Vagina (tissue), 2 donors: ENCODE results near the gene PPP2R5C. TPM values are rescaled to one million over a fixed set of nuclear protein-coding genes. Genes with fewer than 3 reads are reported as not detected.

Source experiments
- DNase-seq, 2 donors: peaks; one replicate each; pipeline ENCODE4 v3.0.0-alpha.2; 2017; ENCODE audit errors: extremely low spot score in 2 of 2
- H3K27ac ChIP-seq: fragments of 200-600 bp; sonication (generic); one replicate; pipeline ENCODE4 v1.5.1; 2019
- H3K27me3 ChIP-seq: fragments of 200-600 bp; sonication (generic); one replicate; pipeline ENCODE4 v1.5.1; 2019
- H3K36me3 ChIP-seq, 2 donors: fragments of 200-600 bp; sonication (generic); one replicate each; pipeline ENCODE4 v1.5.1; 2017 to 2019
- H3K4me1 ChIP-seq: fragments of 200-600 bp; sonication (generic); one replicate; pipeline ENCODE4 v1.5.1; 2019
- H3K4me3 ChIP-seq, 2 donors: fragments of 200-600 bp; sonication (generic); 1 replicate in 1 of 2; 2 replicates in 1 of 2; pipeline ENCODE4 v1.5.1; 2016 to 2019
- H3K9me3 ChIP-seq: fragments of 200-600 bp; sonication (generic); one replicate; pipeline ENCODE4 v1.5.1; 2019
- POLR2A ChIP-seq, 2 donors: fragments of 450-650 bp; IDR thresholded peaks; one replicate each; pipeline ENCODE4 v1.6.1; 2017; ENCODE audit warnings: antibody characterized with exemption in 2 of 2, mild to moderate bottlenecking in 2 of 2, moderate library complexity in 2 of 2
- POLR2AphosphoS5 ChIP-seq, 2 donors: sonication (generic); formaldehyde crosslinking; IDR thresholded peaks; one replicate each; pipeline ENCODE4 v1.9.0; 2017; ENCODE audit warnings: antibody characterized with exemption in 2 of 2, mild to moderate bottlenecking in 2 of 2, low read depth in 1 of 2; ENCODE audit not compliant: insufficient read depth in 1 of 2
- intact Hi-C: fragments of 100-400 bp; cut with DNase I; formaldehyde crosslinking; loops from one replicate; pipeline ENCODE4 v1.15.1; 2023
- total RNA-seq: library from RNA; depleted of rRNA; stranded (reverse); fragments of >200 nt; gene quantifications from one replicate; pipeline ENCODE4 v1.2.3, GENCODE V29; 2016
- TF ChIP-seq, protein P1 (sequence below), 3 experiments: fragments of 450-650 bp in 2 of 3; fragments of 200-600 bp in 1 of 3; sonication (generic) in 1 of 3; IDR thresholded peaks; one replicate each; pipeline ENCODE4 v1.5.1; 2017 to 2019; ENCODE audit warnings: antibody characterized with exemption in 3 of 3, mild to moderate bottlenecking in 2 of 3, moderate library complexity in 2 of 3

PPP2R5C gene
- total RNA-seq, 1 donor from 2014 or later: 88.1 TPM

DNA sequence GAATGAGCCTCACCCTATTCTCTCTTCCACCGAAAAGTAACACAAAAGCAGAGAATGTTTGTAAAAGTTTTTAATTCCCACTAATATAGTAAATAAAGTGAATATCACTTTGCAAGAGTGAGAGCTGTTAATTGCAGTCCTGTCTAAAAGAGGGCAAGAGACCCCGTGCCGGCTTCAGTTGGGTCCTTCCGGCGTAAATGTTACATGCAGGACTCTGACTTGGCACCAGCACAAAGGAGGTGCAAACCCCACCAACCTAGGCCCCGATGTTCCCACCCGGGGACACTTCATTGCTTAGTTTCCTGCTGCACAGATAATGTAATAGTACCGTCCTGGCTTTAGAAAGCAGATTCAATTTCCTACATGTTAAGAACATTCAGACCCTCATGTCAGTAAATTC is 136.9 kb downstream of the PPP2R5C start:
- Histone ChIP-seq H3K4me3 (no peak overlapping the region), H3K27me3 (no peaks in the 10 kb centered on the region), H3K36me3 (peaks cover 0 to 84% of the 10 kb centered on the region in 2 donors), H3K9me3 (no peaks in the 10 kb centered on the region), H3K4me1 (no peaks in the 10 kb centered on the region), H3K27ac (no peak overlapping the region)
- no peak for TF ChIP-seq POLR2AphosphoS5 (IDR thresholded peaks at IDR 0.05; ENCODE audit: insufficient read depth in 1 of 2, low read depth in 1 of 2)
- no peak for TF ChIP-seq POLR2A (IDR thresholded peaks at IDR 0.05)
- TF ChIP-seq, protein P1, sequence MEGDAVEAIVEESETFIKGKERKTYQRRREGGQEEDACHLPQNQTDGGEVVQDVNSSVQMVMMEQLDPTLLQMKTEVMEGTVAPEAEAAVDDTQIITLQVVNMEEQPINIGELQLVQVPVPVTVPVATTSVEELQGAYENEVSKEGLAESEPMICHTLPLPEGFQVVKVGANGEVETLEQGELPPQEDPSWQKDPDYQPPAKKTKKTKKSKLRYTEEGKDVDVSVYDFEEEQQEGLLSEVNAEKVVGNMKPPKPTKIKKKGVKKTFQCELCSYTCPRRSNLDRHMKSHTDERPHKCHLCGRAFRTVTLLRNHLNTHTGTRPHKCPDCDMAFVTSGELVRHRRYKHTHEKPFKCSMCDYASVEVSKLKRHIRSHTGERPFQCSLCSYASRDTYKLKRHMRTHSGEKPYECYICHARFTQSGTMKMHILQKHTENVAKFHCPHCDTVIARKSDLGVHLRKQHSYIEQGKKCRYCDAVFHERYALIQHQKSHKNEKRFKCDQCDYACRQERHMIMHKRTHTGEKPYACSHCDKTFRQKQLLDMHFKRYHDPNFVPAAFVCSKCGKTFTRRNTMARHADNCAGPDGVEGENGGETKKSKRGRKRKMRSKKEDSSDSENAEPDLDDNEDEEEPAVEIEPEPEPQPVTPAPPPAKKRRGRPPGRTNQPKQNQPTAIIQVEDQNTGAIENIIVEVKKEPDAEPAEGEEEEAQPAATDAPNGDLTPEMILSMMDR (IDR thresholded peaks at IDR 0.05): no peak
- no peak for DNase-seq
- intact Hi-C loops: no loop called here

DNA sequence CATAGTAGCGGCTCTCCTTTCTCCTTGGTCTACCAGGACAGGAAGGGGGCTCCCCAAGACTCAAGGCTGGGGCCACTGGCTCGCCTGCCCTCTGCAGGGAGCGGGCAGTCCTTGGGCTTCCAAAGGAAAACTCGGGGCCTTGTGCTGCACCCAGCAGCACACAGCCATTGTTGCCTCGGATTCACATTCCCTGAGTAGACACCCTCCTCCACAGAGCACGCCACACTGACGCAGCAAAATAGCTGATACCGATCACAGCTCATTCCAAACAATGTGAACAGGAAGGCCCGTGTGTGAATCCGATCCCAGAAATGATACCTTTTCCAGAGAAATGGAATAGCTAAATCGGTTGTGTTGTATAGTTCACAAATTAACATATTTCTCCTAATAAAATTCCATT is 137.8 kb downstream of the PPP2R5C start:
- intact Hi-C loops: no loop called here
- H3K4me3 ChIP-seq: no peak overlapping the region
- no peaks in the 10 kb centered on the region for H3K9me3 ChIP-seq
- DNase-seq: no peak
- TF ChIP-seq POLR2A (IDR thresholded peaks at IDR 0.05) (no peak), POLR2AphosphoS5 (IDR thresholded peaks at IDR 0.05; ENCODE audit: insufficient read depth in 1 of 2, low read depth in 1 of 2) (no peak)
- TF ChIP-seq, protein P1 (IDR thresholded peaks at IDR 0.05): no peak
- H3K27ac ChIP-seq: no peak overlapping the region
- H3K36me3 ChIP-seq: peaks cover 0 to 84% of the 10 kb centered on the region in 2 donors
- H3K27me3 ChIP-seq: no peaks in the 10 kb centered on the region
- no peaks in the 10 kb centered on the region for H3K4me1 ChIP-seq

DNA sequence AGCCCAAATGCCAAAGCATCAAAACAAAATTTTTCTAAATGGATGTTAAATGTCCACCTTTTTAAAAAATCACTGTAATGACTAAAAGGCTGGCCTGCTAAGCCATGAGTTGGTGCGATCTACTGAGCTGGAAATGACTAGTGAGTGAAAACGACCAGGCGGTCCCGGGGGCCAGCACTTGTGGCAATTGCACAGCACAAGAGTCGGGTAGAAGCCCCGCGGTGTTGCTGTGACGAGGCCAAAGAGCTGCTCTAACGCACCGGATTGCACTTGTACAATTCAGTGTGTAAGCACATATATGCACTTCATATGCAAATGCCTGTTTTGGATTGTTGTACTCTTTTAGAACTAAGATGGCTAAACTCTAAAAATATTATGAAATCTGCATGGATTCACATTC is 138.7 kb downstream of the PPP2R5C start:
- no peaks in the 10 kb centered on the region for H3K9me3 ChIP-seq
- H3K27me3 ChIP-seq: no peaks in the 10 kb centered on the region
- no peak overlapping the region for H3K4me3 ChIP-seq
- intact Hi-C loops: no loop called here
- TF ChIP-seq POLR2AphosphoS5 (IDR thresholded peaks at IDR 0.05; ENCODE audit: insufficient read depth in 1 of 2, low read depth in 1 of 2): no peak
- TF ChIP-seq POLR2A (IDR thresholded peaks at IDR 0.05): no peak
- TF ChIP-seq, protein P1 (IDR thresholded peaks at IDR 0.05): no peak
- H3K4me1 ChIP-seq: no peaks in the 10 kb centered on the region
- DNase-seq: no peak
- H3K27ac ChIP-seq: no peak overlapping the region
- peaks cover 0 to 84% of the 10 kb centered on the region in 2 donors for H3K36me3 ChIP-seq

DNA sequence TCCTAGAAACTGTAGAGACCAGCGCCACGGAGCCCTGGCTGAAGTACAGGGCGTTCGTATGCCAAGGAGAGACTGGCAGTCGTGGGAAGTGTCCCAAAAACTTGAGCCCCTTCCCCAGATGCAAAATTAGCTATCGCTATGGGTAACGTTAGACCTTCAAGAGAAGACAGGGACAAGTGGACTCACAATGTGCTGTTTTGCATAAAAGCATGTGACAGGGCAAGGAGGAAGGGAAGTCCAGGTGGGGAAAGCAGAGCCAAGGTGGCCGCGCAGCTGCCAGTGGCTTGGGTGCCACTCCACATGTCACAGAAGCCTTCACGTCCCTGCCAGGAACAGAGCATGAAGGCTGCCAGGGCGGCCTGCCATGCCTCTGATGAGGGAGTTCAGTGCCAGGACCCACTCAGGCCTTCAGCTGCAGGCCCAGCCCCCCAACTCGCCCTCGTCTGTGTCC is 141.6 kb downstream of the PPP2R5C start:
- Histone ChIP-seq H3K4me3 (no peak overlapping the region), H3K36me3 (peaks cover 0 to 92% of the 10 kb centered on the region in 2 donors), H3K4me1 (no peaks in the 10 kb centered on the region), H3K9me3 (no peaks in the 10 kb centered on the region), H3K27ac (no peak overlapping the region), H3K27me3 (no peaks in the 10 kb centered on the region)
- no peak for TF ChIP-seq POLR2AphosphoS5 (IDR thresholded peaks at IDR 0.05; ENCODE audit: insufficient read depth in 1 of 2, low read depth in 1 of 2)
- TF ChIP-seq, protein P1 (IDR thresholded peaks at IDR 0.05): no peak
- TF ChIP-seq POLR2A (IDR thresholded peaks at IDR 0.05): no peak
- intact Hi-C loops: no loop called here
- DNase-seq: no peak

DNA sequence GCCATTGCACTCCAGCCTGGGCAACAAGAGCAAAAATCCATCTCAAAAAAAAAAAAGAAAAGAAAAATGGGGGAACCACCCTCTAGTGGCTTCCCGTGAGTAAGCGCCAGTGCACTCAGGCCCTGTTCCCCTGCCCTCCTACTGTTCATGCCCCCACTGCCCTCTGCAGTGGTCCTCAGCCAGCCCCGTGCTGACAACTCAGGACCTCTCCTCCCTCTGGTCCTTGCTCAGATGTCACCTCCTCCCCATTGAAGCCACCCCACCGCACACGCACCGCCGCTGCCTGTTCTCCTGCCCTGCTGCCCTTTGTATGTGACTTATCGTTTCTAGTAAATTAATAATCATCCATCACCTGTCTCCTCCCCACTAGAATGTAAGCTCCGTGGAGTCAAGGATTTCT is 144.1 kb downstream of the PPP2R5C start:
- Histone ChIP-seq H3K36me3 (peaks cover 5 to 94% of the 10 kb centered on the region in 2 donors), H3K4me3 (no peak overlapping the region), H3K27me3 (no peaks in the 10 kb centered on the region), H3K4me1 (no peaks in the 10 kb centered on the region), H3K27ac (no peak overlapping the region), H3K9me3 (no peaks in the 10 kb centered on the region)
- DNase-seq: no peak
- intact Hi-C loops: no loop called here
- TF ChIP-seq, protein P1 (IDR thresholded peaks at IDR 0.05): no peak
- no peak for TF ChIP-seq POLR2A (IDR thresholded peaks at IDR 0.05)
- TF ChIP-seq POLR2AphosphoS5 (IDR thresholded peaks at IDR 0.05; ENCODE audit: insufficient read depth in 1 of 2, low read depth in 1 of 2): no peak
